ENCODE results near the gene ADAMTSL2.

Gene ADAMTSL2

DNA sequence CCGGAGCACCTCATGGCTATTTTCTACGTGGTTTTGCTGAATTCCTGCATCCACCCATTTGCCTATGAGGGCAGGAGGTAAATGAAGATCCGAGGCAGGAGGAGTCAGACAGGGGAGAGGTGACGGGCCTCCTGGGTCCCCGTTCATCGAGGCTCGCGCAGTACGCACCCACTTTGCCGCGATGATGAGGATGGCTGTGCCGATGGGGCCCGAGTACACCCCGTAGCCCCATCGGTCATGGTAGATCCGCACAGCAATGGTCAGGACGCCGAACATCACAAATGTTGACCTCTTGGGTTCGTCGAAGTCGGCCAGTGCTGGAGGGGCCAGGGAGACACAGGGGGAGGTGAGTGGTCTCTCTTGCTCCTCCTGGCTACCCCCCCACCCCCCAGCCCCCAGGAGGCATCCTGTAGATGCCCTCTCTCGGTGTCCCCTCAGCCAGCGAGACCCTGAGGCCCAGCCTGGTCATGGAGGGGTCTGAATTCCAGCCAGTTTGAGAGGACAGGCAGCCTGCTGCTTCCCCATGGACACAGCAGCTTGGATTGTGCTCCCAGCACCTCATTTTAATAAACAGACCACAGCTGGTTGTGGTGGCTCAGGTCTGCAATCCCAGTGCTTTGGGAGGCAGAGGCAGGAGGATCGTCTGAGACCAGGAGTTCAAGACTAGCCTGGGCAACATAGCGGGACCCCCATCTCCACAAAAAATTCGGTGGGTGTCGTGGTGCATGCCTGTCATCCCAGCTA is 15.6 kb upstream of the ADAMTSL2 start:
- no peak for DNase-seq

DNA sequence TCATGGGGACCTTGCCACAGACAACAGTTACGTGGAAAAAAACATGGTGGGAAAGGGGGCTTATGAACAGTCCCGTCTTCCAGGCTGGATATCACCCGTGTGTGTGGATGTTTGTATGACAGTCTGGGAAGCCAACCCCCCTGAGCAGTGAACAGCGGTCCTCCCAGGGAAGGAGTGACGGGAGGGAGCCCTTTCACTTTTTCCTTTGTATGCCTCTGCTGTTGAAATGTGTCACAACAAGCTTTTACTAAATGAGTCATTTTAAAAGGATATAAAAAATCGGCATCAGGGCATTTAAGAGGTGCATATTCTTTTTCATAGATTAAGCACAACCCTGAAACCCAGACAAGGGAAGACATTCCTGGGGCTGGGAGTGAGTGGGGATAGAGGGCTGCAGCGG is 14.8 kb upstream of the ADAMTSL2 start:
- DNase-seq: no peak

DNA sequence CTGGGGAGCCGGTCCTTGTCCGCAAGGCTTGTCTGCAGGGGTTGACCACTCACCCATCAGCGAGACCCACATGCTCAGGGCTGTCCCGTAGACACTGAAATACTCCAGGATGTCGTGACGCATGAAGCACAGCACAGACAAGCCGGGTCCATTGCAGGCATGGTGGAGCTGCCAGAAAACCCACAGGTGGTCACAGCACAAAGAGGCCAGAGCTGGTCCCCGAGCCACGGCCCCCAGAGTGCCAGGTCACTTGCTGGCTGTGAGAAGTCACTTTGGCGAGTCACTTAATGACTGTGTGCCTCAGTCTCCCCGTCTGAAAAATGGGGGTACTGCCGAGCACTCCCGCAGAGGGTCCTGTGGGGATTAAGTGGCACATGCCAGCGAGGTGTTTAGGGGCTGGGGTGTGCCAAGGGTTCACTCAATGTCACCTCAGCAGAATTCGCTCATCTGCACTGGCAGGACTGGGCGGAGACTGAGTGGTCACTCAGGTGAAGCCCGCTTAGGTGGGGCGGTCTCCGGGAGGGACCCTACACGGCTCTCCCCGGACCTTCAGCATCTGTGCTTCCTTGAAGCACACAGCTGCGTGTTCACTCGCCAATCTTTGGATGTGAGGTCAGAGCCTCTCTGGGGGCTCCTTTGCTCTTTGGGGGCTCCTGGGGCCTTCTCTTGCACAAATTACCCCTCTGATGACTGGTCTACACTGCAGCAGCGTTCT is 14.2 kb upstream of the ADAMTSL2 start:
- DNase-seq: no peak

DNA sequence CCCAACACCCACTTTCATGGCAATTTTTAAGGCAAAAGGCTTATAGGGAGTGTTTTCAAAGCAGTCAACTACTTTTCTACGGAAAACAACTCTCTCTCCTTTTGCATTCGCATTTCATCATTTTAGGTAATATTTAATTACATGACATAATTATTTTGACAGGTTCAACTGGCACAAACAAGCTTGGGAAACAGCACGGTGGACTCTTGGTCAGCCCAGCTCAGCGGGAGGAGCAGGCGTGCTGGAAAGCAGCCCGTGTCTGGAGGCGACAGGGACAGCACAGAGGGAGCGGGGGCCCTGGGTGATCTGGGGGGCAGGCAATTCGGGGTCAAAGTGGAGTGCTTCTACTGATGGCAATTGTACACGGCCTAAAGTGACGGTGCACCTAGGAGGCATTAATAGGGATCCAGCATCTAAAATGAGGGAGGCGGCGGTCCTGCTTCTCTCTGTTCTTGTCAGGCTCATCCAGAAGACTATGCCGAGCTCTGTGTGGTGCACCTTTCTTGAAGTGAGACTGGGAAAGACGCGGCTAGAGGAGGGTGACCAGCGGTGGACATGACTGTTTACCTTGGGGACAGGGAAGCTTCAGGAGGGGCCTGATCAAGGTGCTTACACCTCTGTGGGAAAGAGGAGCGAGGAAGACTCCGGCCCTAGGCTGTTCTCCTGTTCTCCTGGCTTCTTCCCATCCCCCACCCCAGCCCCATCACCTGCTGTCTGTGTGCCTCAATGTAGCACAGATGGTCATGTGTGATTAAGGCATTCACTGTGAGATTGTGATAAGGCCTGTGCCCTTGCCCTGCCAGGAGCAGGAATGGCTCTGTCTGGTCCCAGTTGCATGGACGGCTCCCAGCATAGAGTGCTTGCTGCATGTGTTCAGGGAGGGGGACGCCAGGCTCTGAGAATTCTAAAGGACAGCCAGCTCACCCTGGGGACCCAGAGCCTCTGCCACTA is 13.1 kb upstream of the ADAMTSL2 start:
- DNase-seq: no peak

DNA sequence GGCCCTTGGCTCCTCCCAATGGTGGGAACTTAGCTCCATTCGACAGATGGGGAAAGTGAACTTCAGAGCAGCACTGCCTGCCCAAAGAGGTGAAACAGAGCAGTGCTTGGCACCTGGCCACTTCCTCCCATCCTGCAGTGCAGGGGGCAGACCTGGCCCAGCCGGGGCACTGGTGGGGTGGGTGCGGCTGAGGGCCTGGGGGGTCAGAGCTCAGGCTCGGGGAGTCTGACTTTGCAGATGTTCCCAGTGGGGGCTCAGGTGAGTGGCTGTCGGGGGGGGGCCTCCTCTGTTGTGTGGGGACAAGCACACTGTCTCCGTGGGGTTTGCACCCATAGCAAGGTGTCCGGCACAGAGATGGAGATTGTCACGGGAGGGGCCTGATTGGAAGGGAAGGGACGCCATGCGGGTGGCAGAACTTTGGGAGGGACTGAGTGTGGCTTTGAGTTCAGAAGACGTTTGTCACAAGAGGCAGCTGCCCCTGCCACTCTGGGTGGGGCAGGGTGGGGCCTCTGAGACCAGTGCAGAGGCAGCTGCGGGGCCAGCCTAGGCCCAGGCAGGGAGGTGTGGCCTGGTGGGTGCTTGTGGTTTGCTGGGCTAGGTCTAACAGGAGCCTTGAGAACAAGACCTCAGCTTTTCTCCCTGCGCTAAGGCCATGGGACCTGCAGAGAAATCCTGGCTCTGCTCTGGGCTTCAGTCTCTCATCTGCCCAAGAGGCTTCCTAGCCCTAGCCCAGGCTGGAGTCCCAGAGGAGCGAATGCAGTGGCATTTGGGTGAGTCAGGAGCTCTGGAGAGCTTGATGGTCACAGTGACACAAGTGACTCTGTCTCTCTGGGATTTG is 12.2 kb upstream of the ADAMTSL2 start:
- DNase-seq: no peak

DNA sequence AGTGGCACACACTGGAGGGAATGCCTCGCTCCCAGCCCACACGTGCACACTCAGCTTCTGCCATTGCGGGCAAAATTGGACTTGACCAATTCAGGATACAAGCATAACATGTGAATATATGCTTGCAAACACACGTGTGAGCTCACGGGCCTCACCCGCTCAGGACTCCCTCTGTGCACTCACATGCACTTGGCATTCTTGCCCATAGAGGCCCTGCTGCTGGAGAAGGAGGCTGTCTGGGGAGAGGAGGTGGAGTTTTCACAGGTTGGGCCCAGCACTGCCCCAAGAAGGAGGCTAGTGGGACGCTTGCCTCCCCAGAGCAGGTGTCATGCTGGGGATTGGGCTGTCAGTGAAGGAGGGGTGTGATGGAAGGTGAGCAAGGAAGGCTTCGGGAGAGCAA is 11.4 kb upstream of the ADAMTSL2 start:
- no peak for DNase-seq

DNA sequence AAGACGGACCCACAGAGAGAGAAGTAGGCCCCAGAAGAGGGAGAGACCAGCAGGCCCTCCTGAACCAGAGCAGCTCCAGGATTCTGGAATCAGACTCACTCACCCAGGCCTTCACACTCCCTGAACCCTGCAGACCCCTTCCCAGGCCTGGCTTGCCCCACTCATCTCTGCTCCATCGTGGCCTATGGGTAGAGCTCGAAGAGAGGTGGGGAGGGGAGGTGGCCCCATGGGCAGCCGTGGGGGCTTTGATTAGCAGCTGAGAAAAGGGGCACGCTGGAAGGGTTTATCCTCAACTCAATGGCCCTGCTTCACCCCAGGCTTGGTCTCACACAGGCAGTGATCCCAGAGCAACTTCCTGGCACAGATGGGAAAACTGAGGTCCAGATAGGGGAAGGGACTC is 10.4 kb upstream of the ADAMTSL2 start:
- DNase-seq: no peak

DNA sequence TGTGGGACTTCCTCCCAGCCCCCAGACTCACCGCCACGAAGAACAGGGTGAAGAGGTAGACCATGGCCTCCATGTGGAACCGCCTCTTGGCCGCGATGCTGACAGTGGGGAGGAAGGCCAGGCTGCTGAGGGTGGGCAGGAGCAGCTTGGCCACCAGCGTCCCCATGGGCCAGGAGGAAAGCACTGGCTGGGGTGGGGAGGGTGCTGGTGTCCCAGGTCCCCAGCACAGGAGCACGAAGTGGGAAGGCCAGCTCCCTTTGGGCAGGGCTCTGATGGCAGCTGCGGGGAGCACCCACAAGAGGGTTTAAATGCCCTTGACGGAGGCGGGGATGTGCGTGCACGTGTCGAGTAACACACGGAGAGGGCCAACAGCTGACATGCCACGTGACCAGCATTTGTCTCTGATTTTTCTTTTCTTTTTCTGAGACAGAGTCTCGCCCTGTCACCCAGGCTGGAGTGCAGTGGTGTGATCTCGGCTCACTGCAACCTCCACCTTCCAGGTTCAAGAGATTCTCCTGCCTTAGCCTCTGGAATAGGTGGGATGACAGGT is 9.8 kb upstream of the ADAMTSL2 start, which contains the start of gene MYMK:
Gene MYMK (minus strand): TSS at position 281 of the 550 bp plus-strand sequence. CDS start 115 bp downstream, at position 166.
- DNase-seq: no peak

DNA sequence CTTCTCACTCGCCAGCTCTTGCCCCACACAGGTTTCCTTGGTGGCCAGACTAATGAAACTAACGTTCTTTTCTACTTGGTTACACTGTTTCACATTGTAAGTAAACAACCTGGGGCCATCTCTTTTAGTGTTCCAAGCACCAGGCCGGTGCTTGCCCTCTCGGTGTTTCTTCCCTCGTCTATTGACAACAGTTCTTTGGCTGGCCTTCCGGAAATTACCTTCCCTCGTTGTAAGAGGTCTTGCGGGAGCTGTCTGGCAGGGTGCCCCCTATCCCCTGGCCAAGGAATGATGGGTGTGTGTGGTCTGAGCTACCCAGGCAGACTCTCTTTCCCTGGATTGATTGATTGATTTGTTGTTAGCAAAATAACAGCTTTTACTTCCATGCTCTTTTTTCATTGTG is 8.8 kb upstream of the ADAMTSL2 start:
- no peak for DNase-seq

DNA sequence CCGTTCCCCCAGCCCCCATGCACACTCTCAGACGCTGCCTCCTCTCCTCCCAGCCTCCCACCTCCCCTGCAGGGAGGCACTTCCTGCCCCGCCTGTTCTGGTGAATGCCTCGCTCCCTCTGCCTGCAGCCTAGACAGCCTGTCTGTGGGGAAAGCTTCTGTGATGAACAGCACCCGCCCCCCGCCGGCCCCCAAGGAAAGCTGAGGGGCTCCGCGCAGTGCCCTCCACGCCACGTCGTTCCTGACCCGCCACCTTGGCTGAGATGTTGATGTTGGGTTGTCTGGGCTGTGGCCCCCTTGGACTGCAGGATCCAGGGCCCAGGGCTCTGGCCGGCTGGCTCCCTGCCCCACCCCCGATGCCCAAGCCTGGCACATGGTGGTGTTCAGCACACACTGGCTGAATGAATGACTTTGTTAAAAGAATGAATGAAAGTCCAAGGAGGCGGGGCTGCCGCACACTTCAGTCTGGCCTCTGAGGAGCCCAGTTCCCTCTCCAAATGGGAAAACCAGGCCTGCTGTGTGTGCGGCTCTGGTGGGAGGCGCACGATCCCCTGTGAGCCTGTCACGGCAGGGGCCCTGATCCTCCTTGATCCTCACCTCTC is 7.7 kb upstream of the ADAMTSL2 start:
- DNase-seq: no peak

DNA sequence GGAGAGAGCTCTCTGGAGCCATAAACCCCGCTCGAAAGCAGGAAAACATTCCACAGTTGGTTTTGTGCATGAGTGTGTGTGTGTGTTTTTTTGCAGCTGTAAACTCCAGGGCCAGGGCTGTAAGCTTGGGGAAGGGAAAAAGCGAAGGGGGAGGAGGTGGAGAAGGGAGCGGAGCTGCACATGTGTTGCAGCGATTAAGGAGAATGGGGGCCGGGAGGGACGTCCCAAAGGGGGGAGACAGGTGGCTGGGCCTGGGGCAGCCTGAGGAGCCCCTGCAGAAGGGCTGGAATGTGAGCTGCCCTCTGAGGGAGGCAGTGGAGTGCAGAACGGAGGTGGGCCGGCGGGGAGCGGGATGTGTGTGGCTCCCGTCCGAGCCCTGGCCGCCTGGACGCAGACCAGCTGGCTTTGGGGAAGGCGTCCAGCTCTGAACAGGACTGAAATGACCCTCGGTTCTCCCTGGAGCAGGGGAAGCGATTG is 7.0 kb upstream of the ADAMTSL2 start:
- no peak for DNase-seq

DNA sequence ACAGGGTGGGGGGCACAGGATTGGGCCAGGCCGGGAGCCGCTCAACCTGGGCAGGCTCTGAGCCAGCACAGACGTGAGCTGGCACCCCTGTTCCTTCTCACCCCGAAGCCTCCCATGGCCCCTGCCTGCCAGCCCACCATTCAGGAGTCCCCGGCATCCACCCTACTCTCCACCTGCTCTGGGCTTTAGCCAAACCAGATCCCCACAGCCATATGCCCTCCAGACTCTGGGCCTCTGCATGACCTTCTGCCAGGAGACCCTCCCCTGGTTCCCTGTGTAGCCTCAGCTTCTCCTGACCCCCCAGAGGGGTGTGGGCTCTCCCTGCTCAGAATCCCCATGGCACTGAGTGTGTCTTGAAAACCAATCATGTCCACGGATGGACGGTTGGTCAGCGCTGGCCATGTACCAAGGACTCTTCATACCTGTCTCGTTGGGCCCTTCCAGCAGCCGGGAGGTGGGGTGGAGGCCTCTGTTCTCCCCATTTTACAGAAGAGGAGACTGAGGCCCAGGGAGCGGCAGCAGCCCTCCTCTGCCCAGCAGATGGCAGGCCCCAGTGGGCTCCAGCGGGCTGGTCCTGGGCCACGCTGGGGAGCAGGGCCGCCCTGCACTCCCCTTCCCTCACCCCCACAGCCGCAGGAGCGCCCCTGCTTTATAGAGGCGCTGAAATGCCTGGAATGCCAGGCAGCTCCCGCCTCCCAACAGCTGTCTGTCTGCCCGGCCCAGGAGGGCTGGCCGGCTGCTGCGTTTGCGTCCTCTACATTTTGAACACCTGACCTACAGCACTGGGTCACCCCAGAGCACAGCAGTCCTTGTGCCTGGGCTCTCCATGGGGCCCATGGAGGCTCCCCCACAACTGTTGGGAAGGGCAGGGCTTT is 6.3 kb upstream of the ADAMTSL2 start:
- DNase-seq: no peak

DNA sequence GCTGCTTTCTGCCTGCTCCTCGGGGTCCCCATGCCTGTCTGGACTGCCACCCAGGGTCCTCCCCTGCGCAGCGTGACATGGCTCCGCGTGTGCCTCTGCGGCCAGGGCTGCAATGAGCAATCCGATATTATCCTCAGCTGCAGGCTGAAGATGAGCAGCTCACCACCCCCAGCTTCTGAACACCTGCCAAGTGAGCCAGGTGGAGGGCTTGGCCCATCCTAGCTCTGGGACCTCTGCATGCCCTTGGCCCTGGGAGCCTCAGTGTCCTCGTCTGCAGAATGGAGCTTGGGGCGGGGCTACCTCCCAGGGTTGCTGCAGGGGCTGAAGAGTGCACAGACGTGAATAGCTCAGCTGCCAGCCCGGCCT is 5.6 kb upstream of the ADAMTSL2 start:
- no peak for DNase-seq

DNA sequence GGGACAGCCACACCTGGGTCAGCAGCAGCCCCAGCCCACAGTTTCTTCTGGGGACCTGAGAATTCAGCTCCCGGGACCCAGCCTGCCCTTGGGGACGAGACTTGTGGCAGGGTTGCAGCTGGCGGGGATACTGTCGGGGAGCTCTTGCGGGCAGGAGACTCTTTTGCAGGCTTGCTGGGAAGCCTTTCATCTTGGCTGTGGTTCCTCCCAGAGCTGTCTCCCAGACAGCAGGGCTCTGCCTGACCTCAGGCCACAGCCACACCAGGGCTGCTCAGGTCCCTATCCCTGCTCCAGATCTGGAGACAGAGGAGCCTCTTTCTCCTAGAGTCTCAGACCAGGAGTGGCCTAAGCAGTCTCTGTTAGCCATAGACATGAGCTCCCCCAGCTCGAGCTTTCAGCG is 5.0 kb upstream of the ADAMTSL2 start:
- no peak for DNase-seq

DNA sequence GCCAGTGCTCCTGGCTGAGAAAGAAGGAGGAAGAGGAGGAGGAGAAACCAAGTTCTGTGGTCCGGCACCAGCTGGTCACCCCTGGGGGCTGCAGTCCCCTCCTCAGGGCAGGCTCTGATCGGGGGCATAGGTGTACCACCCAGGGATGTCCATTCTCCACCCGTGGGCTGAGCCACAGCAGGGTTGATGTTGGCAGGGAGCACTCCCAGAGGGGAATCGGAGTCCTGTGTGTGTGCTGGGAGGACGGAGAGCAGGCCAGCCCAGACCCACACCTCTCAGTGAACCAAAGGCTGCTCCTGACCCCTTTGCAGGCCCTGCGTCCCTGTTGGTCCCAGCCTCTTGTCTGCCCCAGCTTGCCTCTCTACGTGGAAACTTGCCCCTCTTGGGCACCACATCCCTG is 4.6 kb upstream of the ADAMTSL2 start:
- no peak for DNase-seq

DNA sequence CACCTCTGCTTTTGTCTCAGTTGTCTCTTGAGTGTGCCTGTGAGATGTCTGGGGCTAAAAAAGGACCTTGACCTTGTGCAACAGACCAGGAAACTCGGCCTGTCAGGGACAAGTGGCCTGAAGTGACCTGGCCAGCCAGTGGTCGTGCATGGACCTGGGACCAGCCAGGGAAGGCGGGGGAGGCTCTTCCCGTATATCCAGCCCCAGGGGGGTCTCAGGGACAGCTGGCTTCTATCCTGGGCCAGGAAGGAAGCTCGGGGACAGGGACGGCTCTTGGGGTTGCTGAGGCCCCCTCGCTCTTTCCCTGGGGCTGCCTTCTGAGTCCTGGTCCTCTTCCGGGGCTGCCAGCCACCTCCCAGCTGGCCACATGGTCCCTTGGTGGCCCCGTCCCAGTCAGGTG is 3.2 kb upstream of the ADAMTSL2 start:
- no peak for DNase-seq

DNA sequence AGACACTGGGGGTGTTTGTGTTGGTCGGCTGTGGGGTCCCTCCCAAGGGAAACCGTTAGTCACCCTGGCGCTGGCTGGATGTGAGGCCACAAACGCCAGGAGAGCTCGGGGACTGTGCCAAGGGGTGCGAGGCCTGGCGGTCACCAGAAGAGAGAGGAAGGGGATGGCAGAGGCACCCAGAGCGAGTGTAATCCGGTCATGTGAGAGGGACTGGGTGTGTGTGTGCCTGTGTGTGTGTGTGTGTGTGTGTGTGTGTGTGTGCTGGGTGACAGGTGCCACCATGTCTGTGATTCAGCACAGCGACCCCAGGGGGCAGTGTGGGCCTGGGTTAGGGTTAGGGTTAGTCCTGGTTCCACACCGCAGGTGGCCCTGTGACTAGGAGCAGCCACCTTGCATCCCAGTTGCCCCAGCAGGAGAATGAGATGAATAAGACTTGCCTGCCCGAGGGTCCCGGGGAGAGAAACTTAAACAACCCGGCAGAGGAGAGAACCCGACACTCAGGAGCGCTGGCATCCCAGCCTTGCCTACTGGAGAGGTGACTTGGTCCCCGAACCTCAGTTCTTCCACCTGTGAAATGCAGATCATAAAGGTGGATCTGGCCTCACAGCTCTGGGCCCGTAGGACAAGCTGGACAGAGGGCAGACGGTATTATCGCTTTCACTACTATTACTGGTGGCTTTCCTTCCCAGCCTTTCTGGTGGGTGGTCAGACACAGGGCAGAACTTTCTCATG is 1.4 kb upstream of the ADAMTSL2 start:
- peak; percentile 70 for DNase-seq

DNA sequence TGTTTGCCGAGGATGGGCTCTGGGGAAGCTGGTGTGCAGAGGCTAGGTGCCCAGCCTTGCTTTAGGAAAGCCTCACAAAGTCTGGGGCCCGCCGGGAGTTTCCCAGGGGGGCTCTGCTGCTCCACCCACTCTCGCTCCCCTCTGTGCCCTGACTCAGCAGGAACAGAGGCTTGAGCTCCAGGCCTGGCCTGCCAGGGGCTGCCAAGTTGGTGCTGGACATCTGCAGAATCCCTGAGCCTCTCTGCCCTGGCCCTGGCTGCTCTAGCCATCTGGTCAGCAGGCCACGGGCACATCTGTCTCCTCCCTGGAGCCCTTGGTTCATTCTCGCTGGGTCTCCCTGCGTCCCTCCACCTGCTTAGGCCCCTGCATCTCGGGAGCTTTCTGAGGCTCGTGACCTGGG is 647 bp upstream of the ADAMTSL2 start:
- DNase-seq: no peak

DNA sequence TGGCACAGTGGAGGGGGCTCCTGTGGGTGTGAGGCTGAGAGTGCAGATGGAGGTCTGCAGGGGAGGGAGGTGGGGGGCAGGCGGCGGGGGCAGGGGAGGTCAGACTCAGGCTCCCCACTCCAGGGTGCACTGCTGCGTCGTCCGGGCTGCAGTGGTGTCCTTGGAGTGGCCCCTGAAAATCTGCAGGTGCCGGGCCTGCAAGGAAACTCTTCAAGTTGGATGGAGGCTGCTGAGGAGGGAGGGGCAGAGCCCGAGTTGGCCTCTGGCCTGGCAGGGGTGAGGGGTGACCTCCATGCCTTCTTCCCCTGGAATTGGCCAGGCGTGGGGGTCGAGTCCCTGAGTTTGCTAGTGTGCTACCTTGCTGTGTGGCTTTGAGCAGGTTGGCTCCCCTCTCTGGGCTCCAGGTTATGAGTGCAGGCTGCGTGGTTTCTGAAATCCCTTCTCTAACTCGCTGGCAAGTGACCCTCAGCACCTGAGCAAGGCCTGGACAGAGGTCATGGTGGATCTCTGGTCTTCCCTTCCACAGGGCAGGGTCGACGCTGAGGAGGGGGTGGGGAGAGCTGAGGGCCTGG is 888 bp downstream of the ADAMTSL2 start:
- no peak for DNase-seq

DNA sequence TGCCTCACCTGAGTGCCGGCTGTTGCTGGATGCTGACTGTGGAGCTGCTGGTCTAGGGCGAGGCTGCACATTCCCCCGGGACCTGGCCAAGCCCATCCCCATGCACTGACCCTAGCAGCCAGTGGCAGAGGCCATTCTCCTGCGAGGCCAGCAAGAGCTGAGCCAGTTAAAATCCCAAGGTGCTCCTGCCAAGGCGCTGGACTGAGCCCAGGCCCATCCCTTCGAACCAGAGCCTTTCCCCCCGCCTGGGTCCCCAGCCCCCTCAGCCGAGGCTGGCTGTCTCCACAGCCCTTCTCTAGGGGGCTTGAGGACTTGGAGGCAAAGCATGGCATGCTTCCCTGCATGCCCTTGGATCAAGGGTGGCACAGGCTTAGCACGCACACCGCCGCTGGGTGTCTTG is 1.6 kb downstream of the ADAMTSL2 start:
- no peak for DNase-seq

All from CD4-positive, alpha-beta T cell treated with Interleukin-21 for 1 hour (primary cell).